ENCODE measurements around the gene TMSB4X.
A peak's percentile ranks its signal among the peaks of the same experiment; 100 is the strongest.
"Not testable (repeated sequence)": the region's sequence is repeated elsewhere in the genome, so short reads cannot be mapped to it uniquely, and the experiment has no call there.

The TMSB4X gene

GRCh38 chrX:12974796-12975669 is at the start of gene TMSB4X:
Gene TMSB4X (plus strand): TSS chrX:12975110.
- peak; percentile 41 for DNase-seq

GRCh38 chrX:12929701-12930100 is 45.2 kb upstream of the TMSB4X start:
- DNase-seq = no peak

GRCh38 chrX:12930150-12930549 is 44.8 kb upstream of the TMSB4X start:
- no peak for DNase-seq

GRCh38 chrX:12932244-12932643 is 42.7 kb upstream of the TMSB4X start:
- no peak for DNase-seq

- no peak for DNase-seq
Measured at GRCh38 chrX:12934850-12935249, 40.1 kb upstream of the TMSB4X start.

- no peak for DNase-seq
Measured at GRCh38 chrX:12936947-12937346, 38.0 kb upstream of the TMSB4X start.

- not testable (repeated sequence) for DNase-seq
Measured at GRCh38 chrX:12940471-12940870, 34.4 kb upstream of the TMSB4X start.

- not testable (repeated sequence) for DNase-seq
Measured at GRCh38 chrX:12943592-12943991, 31.3 kb upstream of the TMSB4X start.

GRCh38 chrX:12944452-12944851 is 30.5 kb upstream of the TMSB4X start:
- DNase-seq = not testable (repeated sequence)

- no peak for DNase-seq
Measured at GRCh38 chrX:12945494-12945893, 29.4 kb upstream of the TMSB4X start.

GRCh38 chrX:12946406-12946805 is 28.5 kb upstream of the TMSB4X start:
- DNase-seq = no peak

GRCh38 chrX:12946838-12947544 is 27.9 kb upstream of the TMSB4X start:
- DNase-seq = no peak

GRCh38 chrX:12947545-12948235 is 27.2 kb upstream of the TMSB4X start:
- no peak for DNase-seq

- DNase-seq = no peak
Measured at GRCh38 chrX:12948495-12948894, 26.4 kb upstream of the TMSB4X start.

- no peak for DNase-seq
Measured at GRCh38 chrX:12949205-12949926, 25.5 kb upstream of the TMSB4X start.

- no peak for DNase-seq
Measured at GRCh38 chrX:12949927-12950656, 24.8 kb upstream of the TMSB4X start.

- DNase-seq = no peak
Measured at GRCh38 chrX:12950851-12951594, 23.9 kb upstream of the TMSB4X start.

GRCh38 chrX:12951595-12951975 is 23.3 kb upstream of the TMSB4X start:
- DNase-seq = no peak

GRCh38 chrX:12953420-12953819 is 21.5 kb upstream of the TMSB4X start:
- DNase-seq = no peak

GRCh38 chrX:12954376-12954775 is 20.5 kb upstream of the TMSB4X start:
- no peak for DNase-seq

- no peak for DNase-seq
Measured at GRCh38 chrX:12954981-12955380, 19.9 kb upstream of the TMSB4X start.

Measured in NCI-H1436 treated with DMSO at 0.1 percent for 48 hours (cell line).